SK-N-SH treated with all-trans-retinoic acid at 6 μM for 48 hours (cell line): ENCODE measurements around the gene TNNI3K.

Experiments used
- ATAC-seq: fragments of 200-7000 bp; cut with Tn5 transposase; 3 replicates; pipeline ENCODE4 v1.9.1; 2020; ENCODE audit warnings: mild to moderate bottlenecking, moderate library complexity
- ARNTL ChIP-seq: fragments of 450-650 bp; formaldehyde crosslinking; IDR thresholded peaks from 2 replicates; pipeline ENCODE4 v1.5.0; 2020; ENCODE audit warnings: low read depth, mild to moderate bottlenecking, moderate library complexity, borderline replicate concordance
- BACH2 ChIP-seq: fragments of 250-450 bp; sonication (Bioruptor Pico); IDR thresholded peaks from 2 replicates; pipeline ENCODE4 v1.9.0; 2021; ENCODE audit warnings: mild to moderate bottlenecking, borderline replicate concordance
- CSDC2 ChIP-seq: fragments of 250-450 bp; sonication (Bioruptor Pico); IDR thresholded peaks from 2 replicates; pipeline ENCODE4 v1.5.0; 2020; ENCODE audit warnings: mild to moderate bottlenecking, moderate library complexity
- CSRNP3 ChIP-seq: fragments of 250-450 bp; sonication (Bioruptor Pico); IDR thresholded peaks from 2 replicates; pipeline ENCODE4 v1.5.1; 2021; ENCODE audit warnings: mild to moderate bottlenecking, moderate library complexity
- ESRRG ChIP-seq: fragments of 250-450 bp; sonication (Bioruptor Pico); IDR thresholded peaks from 2 replicates; pipeline ENCODE4 v1.6.1; 2021; ENCODE audit warnings: mild to moderate bottlenecking
- GLIS3 ChIP-seq: fragments of 250-450 bp; sonication (Bioruptor Pico); IDR thresholded peaks from 2 replicates; pipeline ENCODE4 v1.5.0; 2020; ENCODE audit warnings: mild to moderate bottlenecking, moderate library complexity
- ISL1 ChIP-seq: fragments of 250-450 bp; sonication (Bioruptor Pico); IDR thresholded peaks from 2 replicates; pipeline ENCODE4 v2.1.2; 2022; ENCODE audit warnings: mild to moderate bottlenecking, moderate library complexity
- OSR1 ChIP-seq: fragments of 250-450 bp; sonication (Bioruptor Pico); IDR thresholded peaks from 2 replicates; pipeline ENCODE4 v1.8.0; 2022; ENCODE audit warnings: moderate library complexity, mild to moderate bottlenecking, inconsistent platforms
- PATZ1 ChIP-seq: fragments of 250-450 bp; sonication (Bioruptor Pico); IDR thresholded peaks from 2 replicates; pipeline ENCODE4 v1.8.0; 2020; ENCODE audit warnings: mild to moderate bottlenecking, moderate library complexity, borderline replicate concordance
- POU6F1 ChIP-seq: fragments of 250-450 bp; sonication (Bioruptor Pico); IDR thresholded peaks from 2 replicates; pipeline ENCODE4 v1.8.0; 2021; ENCODE audit warnings: low read depth, mild to moderate bottlenecking, moderate library complexity, borderline replicate concordance
- PPARA ChIP-seq: fragments of 250-450 bp; sonication (Bioruptor Pico); IDR thresholded peaks from 2 replicates; pipeline ENCODE4 v1.5.0; 2020; ENCODE audit warnings: mild to moderate bottlenecking, borderline replicate concordance
- RARB ChIP-seq: fragments of 250-450 bp; sonication (Bioruptor Pico); IDR thresholded peaks from 2 replicates; pipeline ENCODE4 v1.8.0; 2021; ENCODE audit warnings: mild to moderate bottlenecking, moderate library complexity
- SNAI2 ChIP-seq: fragments of 250-450 bp; sonication (Bioruptor Pico); IDR thresholded peaks from 2 replicates; pipeline ENCODE4 v1.5.0; 2020; ENCODE audit warnings: mild to moderate bottlenecking, moderate library complexity
- TCF4 ChIP-seq: fragments of 250-450 bp; sonication (Bioruptor Pico); IDR thresholded peaks from 2 replicates; pipeline ENCODE4 v1.8.0; 2021; ENCODE audit warnings: mild to moderate bottlenecking, moderate library complexity, borderline replicate concordance
- TOX ChIP-seq: fragments of 250-450 bp; sonication (Bioruptor Pico); IDR thresholded peaks from 2 replicates; pipeline ENCODE4 v1.8.0; 2021; ENCODE audit warnings: mild to moderate bottlenecking, moderate library complexity, borderline replicate concordance
- ZC3H10 ChIP-seq: fragments of 250-450 bp; sonication (Bioruptor Pico); IDR thresholded peaks from 2 replicates; pipeline ENCODE4 v1.5.1; 2021; ENCODE audit warnings: mild to moderate bottlenecking, moderate library complexity
- ZFP3 ChIP-seq: fragments of 250-450 bp; sonication (Bioruptor Pico); IDR thresholded peaks from 2 replicates; pipeline ENCODE4 v1.5.0; 2020; ENCODE audit warnings: mild to moderate bottlenecking, moderate library complexity
- ZFP30 ChIP-seq: fragments of 450-650 bp; formaldehyde crosslinking; IDR thresholded peaks from 2 replicates; pipeline ENCODE4 v1.5.0; 2022; ENCODE audit warnings: mild to moderate bottlenecking, moderate library complexity
- ZNF565 ChIP-seq: fragments of 450-650 bp; formaldehyde crosslinking; conservative IDR thresholded peaks from 2 replicates; pipeline ENCODE4 v1.5.0; 2020; ENCODE audit warnings: low read depth, mild to moderate bottlenecking, moderate library complexity
- ZNF70 ChIP-seq: fragments of 450-650 bp; formaldehyde crosslinking; IDR thresholded peaks from 2 replicates; pipeline ENCODE4 v1.5.0; 2020; ENCODE audit warnings: mild to moderate bottlenecking, moderate library complexity
- ZNF8 ChIP-seq: fragments of 450-650 bp; formaldehyde crosslinking; IDR thresholded peaks from 2 replicates; pipeline ENCODE4 v1.5.0; 2020; ENCODE audit warnings: mild to moderate bottlenecking, moderate library complexity

TNNI3K gene

GRCh38 chr1:74470251-74470650 lies 235.1 kb downstream of the TNNI3K start:
- TF ChIP-seq CSDC2 (CRISPR knock-in tag) (no peak), OSR1 (no peak), TOX (CRISPR knock-in tag) (no peak), PATZ1 (CRISPR knock-in tag) (no peak), ESRRG (CRISPR knock-in tag) (no peak), RARB (CRISPR knock-in tag) (no peak), SNAI2 (CRISPR knock-in tag) (no peak), ZNF8 (CRISPR knock-in tag) (no peak), POU6F1 (CRISPR knock-in tag) (no peak), BACH2 (CRISPR knock-in tag) (no peak), ZNF70 (CRISPR knock-in tag) (no peak), ZFP3 (CRISPR knock-in tag) (no peak)
- no peak for ATAC-seq

- no peak for ATAC-seq
- TF ChIP-seq ZFP3 (CRISPR knock-in tag) (no peak), GLIS3 (CRISPR knock-in tag) (no peak), PPARA (CRISPR knock-in tag) (no peak), ESRRG (CRISPR knock-in tag) (no peak), ARNTL (CRISPR knock-in tag) (no peak), CSRNP3 (CRISPR knock-in tag) (no peak)
Measured at GRCh38 chr1:74470936-74471335, 235.7 kb downstream of the TNNI3K start.

- no peak for ATAC-seq
- TF ChIP-seq ARNTL (CRISPR knock-in tag) (no peak), ZC3H10 (CRISPR knock-in tag) (no peak), ZFP3 (CRISPR knock-in tag) (no peak), PATZ1 (CRISPR knock-in tag) (no peak), ZNF565 (CRISPR knock-in tag) (no peak)
Measured at GRCh38 chr1:74471470-74471869, 236.3 kb downstream of the TNNI3K start.

GRCh38 chr1:74474585-74474984 lies 239.4 kb downstream of the TNNI3K start:
- no peak for ATAC-seq
- TF ChIP-seq BACH2 (CRISPR knock-in tag), result no peak
- no peak for TF ChIP-seq ZNF70 (CRISPR knock-in tag)
- TF ChIP-seq ZFP30 (CRISPR knock-in tag), result no peak
- peak; percentile 77; the same call in 1 of the 2 replicates for TF ChIP-seq TOX (CRISPR knock-in tag)
- no peak for TF ChIP-seq ZNF8 (CRISPR knock-in tag)
- TF ChIP-seq ISL1, result peak; percentile 43; the same call in 1 of the 2 replicates
- TF ChIP-seq ZC3H10 (CRISPR knock-in tag), result peak; percentile 87

- no peak for TF ChIP-seq TCF4 (CRISPR knock-in tag)
- ATAC-seq, result no peak
Measured at GRCh38 chr1:74478979-74479378, 243.8 kb downstream of the TNNI3K start.
